Uterus (tissue), 2 donors: Measurements from ENCODE around the gene C2CD3.
"Not testable (repeated sequence)": the region's sequence is repeated elsewhere in the genome, so short reads cannot be mapped to it uniquely, and the experiment has no call there.

ENCODE experiments used
- POLR2A ChIP-seq, 2 donors: fragments of 450-650 bp; IDR thresholded peaks; one replicate each; pipeline ENCODE4 v1.6.1; 2016; ENCODE audit warnings: antibody characterized with exemption in 2 of 2, mild to moderate bottlenecking in 1 of 2, moderate library complexity in 1 of 2
- TF ChIP-seq, protein P1 (sequence below), 4 experiments: fragments of 200-600 bp in 2 of 4; fragments of 450-650 bp in 2 of 4; sonication (generic) in 2 of 4; IDR thresholded peaks; one replicate each; pipeline ENCODE4 v1.5.1; 2016 to 2019; ENCODE audit warnings: antibody characterized with exemption in 4 of 4, mild to moderate bottlenecking in 2 of 4, moderate library complexity in 1 of 4

DNA sequence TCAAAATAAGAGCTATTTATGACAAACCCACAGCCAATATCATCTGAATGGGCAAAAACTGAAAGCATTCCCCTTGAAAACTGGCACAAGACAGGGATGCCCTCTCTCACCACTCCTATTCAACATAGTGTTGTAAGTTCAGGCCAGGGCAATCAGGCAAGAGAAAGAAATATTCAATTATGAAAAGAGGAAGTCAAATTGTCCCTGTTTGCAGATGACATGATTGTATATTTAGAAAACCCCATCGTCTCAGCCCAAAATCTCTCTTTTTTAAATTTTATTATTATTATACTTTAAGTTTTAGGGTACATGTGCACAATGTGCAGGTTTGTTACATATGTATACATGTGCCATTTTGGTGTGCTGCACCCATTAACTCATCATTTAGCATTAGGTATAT, 107.2 kb downstream of the C2CD3 start:
- TF ChIP-seq POLR2A (IDR thresholded peaks at IDR 0.05): not testable (repeated sequence)
- TF ChIP-seq, protein P1, sequence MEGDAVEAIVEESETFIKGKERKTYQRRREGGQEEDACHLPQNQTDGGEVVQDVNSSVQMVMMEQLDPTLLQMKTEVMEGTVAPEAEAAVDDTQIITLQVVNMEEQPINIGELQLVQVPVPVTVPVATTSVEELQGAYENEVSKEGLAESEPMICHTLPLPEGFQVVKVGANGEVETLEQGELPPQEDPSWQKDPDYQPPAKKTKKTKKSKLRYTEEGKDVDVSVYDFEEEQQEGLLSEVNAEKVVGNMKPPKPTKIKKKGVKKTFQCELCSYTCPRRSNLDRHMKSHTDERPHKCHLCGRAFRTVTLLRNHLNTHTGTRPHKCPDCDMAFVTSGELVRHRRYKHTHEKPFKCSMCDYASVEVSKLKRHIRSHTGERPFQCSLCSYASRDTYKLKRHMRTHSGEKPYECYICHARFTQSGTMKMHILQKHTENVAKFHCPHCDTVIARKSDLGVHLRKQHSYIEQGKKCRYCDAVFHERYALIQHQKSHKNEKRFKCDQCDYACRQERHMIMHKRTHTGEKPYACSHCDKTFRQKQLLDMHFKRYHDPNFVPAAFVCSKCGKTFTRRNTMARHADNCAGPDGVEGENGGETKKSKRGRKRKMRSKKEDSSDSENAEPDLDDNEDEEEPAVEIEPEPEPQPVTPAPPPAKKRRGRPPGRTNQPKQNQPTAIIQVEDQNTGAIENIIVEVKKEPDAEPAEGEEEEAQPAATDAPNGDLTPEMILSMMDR (IDR thresholded peaks at IDR 0.05): not testable (repeated sequence)
